Fibroblast of skin of back (primary cell): ENCODE results near the gene PRPF8.

Experiments used
- DNase-seq: peaks from one replicate; pipeline ENCODE4 v3.0.0-alpha.2; 2013

PRPF8 gene

GRCh38 chr17:1644493-1645206 is 40.0 kb downstream of the PRPF8 start:
- peak; percentile 60 for DNase-seq

GRCh38 chr17:1643999-1644492 is 40.6 kb downstream of the PRPF8 start:
- no peak for DNase-seq

- DNase-seq, result no peak
These were observed 41.2 kb downstream of the PRPF8 start for GRCh38 chr17:1643293-1643998.

- DNase-seq, result no peak
These were observed 43.6 kb downstream of the PRPF8 start for GRCh38 chr17:1641065-1641403.

GRCh38 chr17:1640329-1641064 is 44.2 kb downstream of the PRPF8 start:
- DNase-seq, result no peak

GRCh38 chr17:1639549-1640180 is 45.0 kb downstream of the PRPF8 start:
- DNase-seq, result no peak

GRCh38 chr17:1638624-1639300 is 45.9 kb downstream of the PRPF8 start:
- no peak for DNase-seq

- DNase-seq, result no peak
These were observed 46.5 kb downstream of the PRPF8 start for GRCh38 chr17:1638171-1638590.

GRCh38 chr17:1636732-1637285 is 47.9 kb downstream of the PRPF8 start:
- DNase-seq, result no peak

- DNase-seq, result no peak
These were observed 48.8 kb downstream of the PRPF8 start for GRCh38 chr17:1635675-1636465.

- no peak for DNase-seq
These were observed 49.6 kb downstream of the PRPF8 start for GRCh38 chr17:1634841-1635650.

GRCh38 chr17:1630662-1631061 is 54.0 kb downstream of the PRPF8 start:
- DNase-seq, result no peak

- DNase-seq, result no peak
These were observed 55.0 kb downstream of the PRPF8 start for GRCh38 chr17:1629504-1630310.

- DNase-seq, result peak; percentile 92
These were observed 55.7 kb downstream of the PRPF8 start for GRCh38 chr17:1628856-1629503.

GRCh38 chr17:1627982-1628855 is 56.4 kb downstream of the PRPF8 start, which contains the start of gene SLC43A2:
TSS of gene SLC43A2 (minus strand) at chr17:1628834. CDS start at chr17:1627874, 960 bp downstream.
- peak; percentile 72 for DNase-seq

- no peak for DNase-seq
These were observed 57.3 kb downstream of the PRPF8 start for GRCh38 chr17:1627182-1627981.

- no peak for DNase-seq
These were observed 58.3 kb downstream of the PRPF8 start for GRCh38 chr17:1626333-1626732.
